ENCODE results near the gene TSHR. TPM values are rescaled to one million over a fixed set of nuclear protein-coding genes. Genes with fewer than 3 reads are reported as not detected.
A peak's percentile ranks its signal among the peaks of the same experiment; 100 is the strongest.

The TSHR gene
- total RNA-seq, 1 donor from 2014 or later, result not detected

DNA sequence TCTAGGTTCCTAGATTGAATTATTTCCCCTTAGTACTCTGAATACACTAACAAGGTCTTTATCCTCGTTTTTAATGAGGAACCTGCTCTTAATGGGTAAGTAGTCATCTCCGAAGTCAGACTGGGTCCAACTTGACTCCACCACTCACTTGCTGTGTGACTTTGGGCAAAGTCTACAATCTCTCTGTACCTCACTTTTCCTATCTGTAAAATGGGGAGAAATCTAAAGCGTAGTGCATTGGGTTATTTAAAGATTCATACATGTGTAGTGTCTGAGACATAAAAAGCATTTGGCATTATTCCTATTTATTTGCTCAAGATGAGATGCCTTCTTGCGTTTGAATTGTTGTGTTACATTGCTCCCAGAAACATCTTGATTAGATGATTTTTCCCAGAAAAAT, 213.8 kb downstream of the TSHR start:
- no peak for DNase-seq (ENCODE audit: low spot score)
- H3K27ac Mint-ChIP-seq (ENCODE audit: unreplicated experiment), result no peak overlapping the region
- H3K27me3 Mint-ChIP-seq (ENCODE audit: unreplicated experiment), result peaks cover 4% of the 10 kb centered on the region
- H3K4me3 Mint-ChIP-seq (ENCODE audit: unreplicated experiment), result peak overlapping the region; percentile 92
- no peaks in the 10 kb centered on the region for H3K9me3 Mint-ChIP-seq (ENCODE audit: unreplicated experiment)
- H3K4me1 Mint-ChIP-seq (ENCODE audit: unreplicated experiment), result peaks cover 11% of the 10 kb centered on the region
- TF ChIP-seq, protein P1, sequence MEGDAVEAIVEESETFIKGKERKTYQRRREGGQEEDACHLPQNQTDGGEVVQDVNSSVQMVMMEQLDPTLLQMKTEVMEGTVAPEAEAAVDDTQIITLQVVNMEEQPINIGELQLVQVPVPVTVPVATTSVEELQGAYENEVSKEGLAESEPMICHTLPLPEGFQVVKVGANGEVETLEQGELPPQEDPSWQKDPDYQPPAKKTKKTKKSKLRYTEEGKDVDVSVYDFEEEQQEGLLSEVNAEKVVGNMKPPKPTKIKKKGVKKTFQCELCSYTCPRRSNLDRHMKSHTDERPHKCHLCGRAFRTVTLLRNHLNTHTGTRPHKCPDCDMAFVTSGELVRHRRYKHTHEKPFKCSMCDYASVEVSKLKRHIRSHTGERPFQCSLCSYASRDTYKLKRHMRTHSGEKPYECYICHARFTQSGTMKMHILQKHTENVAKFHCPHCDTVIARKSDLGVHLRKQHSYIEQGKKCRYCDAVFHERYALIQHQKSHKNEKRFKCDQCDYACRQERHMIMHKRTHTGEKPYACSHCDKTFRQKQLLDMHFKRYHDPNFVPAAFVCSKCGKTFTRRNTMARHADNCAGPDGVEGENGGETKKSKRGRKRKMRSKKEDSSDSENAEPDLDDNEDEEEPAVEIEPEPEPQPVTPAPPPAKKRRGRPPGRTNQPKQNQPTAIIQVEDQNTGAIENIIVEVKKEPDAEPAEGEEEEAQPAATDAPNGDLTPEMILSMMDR (IDR thresholded peaks at IDR 0.05; ENCODE audit: unreplicated experiment), result no peak
- H3K36me3 Mint-ChIP-seq (ENCODE audit: low read depth, unreplicated experiment), result no peaks in the 10 kb centered on the region

DNA sequence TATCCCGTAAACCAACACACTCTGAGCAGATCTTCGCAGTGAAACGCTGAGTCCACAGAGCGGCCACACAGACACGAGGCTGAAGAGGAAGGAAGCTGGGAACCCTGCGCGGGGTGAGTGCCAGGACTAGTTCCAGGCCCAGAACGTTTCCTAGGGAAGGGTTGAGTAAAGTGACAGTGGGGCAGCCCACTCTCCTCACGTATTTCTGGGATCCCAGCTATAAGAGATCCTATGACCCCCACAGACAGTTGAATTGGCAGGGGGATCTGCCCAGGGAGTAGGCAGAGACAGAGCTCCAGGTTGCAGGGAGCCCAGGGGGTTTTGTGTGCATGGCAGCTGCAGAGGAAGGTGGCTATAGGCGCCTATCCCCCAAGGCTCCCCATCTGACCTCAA, 214.3 kb downstream of the TSHR start:
- Mint-ChIP-seq H3K9me3 (ENCODE audit: unreplicated experiment) (no peaks in the 10 kb centered on the region), H3K36me3 (ENCODE audit: low read depth, unreplicated experiment) (no peaks in the 10 kb centered on the region), H3K4me1 (ENCODE audit: unreplicated experiment) (peaks cover 10% of the 10 kb centered on the region), H3K4me3 (ENCODE audit: unreplicated experiment) (peak overlapping the region; percentile 92), H3K27ac (ENCODE audit: unreplicated experiment) (no peak overlapping the region), H3K27me3 (ENCODE audit: unreplicated experiment) (peaks cover 5% of the 10 kb centered on the region)
- TF ChIP-seq, protein P1 (IDR thresholded peaks at IDR 0.05; ENCODE audit: unreplicated experiment), result no peak
- no peak for DNase-seq (ENCODE audit: low spot score)

DNA sequence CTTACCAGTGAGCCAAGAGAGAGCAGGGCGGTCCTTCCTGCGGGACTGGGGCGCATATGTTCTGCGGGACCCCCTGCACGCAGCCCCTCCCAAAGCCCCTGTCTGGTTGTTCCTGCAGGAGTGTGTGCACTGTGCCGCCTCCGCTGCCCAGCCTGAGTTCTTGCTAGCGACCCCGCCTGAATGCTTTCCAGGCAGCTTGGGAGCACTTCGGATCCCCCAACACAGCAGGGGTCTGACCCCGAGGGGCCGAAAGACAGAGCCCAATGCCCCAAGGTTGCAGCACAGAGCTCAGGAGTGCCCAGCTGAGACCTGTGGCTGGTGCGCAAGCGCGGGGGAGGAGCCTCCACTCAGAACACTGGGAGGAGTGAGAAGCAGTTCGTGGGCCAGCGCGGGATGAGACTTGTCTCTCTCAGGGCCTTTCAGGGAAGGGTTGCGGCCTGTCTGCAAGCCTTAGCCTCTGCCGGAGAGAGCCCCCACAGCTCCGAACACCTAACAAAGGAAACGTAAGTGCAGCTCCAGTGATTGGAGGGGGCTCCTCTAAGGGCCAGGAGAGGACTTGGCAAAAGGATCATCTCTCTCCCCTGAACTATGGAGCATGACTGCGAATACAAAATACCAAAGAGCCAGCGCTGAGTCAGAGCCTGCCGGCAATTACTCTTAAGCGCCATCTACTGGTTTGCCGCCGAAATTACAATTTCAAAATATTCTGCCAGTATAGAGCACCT, 214.8 kb downstream of the TSHR start:
- Mint-ChIP-seq H3K27me3 (ENCODE audit: unreplicated experiment) (peaks cover 2% of the 10 kb centered on the region), H3K27ac (ENCODE audit: unreplicated experiment) (peak overlapping the region; percentile 76), H3K4me1 (ENCODE audit: unreplicated experiment) (peaks cover 10% of the 10 kb centered on the region), H3K36me3 (ENCODE audit: low read depth, unreplicated experiment) (no peaks in the 10 kb centered on the region), H3K9me3 (ENCODE audit: unreplicated experiment) (no peaks in the 10 kb centered on the region), H3K4me3 (ENCODE audit: unreplicated experiment) (peak overlapping the region; percentile 92)
- TF ChIP-seq, protein P1 (IDR thresholded peaks at IDR 0.05; ENCODE audit: unreplicated experiment), result peak; percentile 92
- DNase-seq (ENCODE audit: low spot score), result peak; percentile 77

DNA sequence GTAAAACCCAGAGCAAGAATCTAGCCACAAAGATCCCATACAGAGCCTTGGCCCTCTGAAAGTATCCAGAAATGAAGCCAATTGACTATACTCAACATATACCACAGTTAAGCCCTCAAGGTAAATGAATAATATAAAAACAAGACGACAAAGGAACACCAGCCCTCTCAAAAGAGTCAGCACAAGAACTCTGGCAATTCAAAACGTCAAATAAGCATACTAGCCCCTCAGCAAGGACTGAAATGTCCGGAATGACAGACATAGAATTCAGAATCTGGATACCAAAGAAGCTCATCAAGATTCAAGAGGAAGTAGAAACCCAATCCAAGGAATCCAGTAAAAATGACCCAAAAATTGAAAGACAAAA, 215.4 kb downstream of the TSHR start:
- Mint-ChIP-seq H3K4me3 (ENCODE audit: unreplicated experiment) (peak overlapping the region; percentile 92), H3K27ac (ENCODE audit: unreplicated experiment) (peak overlapping the region; percentile 76), H3K4me1 (ENCODE audit: unreplicated experiment) (peaks cover 10% of the 10 kb centered on the region), H3K9me3 (ENCODE audit: unreplicated experiment) (no peaks in the 10 kb centered on the region), H3K36me3 (ENCODE audit: low read depth, unreplicated experiment) (no peaks in the 10 kb centered on the region), H3K27me3 (ENCODE audit: unreplicated experiment) (peaks cover 2% of the 10 kb centered on the region)
- DNase-seq (ENCODE audit: low spot score), result no peak
- TF ChIP-seq, protein P1 (IDR thresholded peaks at IDR 0.05; ENCODE audit: unreplicated experiment), result peak; percentile 25

DNA sequence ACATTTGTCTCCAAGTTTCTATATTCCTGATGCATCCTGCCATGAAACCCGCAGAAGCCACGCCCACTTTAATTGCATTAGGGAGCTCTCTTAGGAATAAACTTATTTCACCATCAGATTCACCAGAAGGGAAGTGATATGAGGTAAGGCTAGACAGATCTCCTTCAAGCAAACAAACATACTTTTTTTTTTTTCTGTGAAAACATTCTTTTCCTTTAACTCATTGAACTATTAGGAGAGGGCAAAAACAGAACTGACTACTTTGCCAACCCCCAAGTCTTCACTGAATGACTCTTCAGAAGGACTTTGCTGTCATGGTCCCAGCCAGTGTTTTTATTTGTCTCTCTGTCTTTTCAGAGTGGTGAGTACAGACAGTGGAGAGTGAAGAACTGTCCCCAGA, 216.9 kb downstream of the TSHR start:
- TF ChIP-seq, protein P1 (IDR thresholded peaks at IDR 0.05; ENCODE audit: unreplicated experiment), result no peak
- Mint-ChIP-seq H3K36me3 (ENCODE audit: low read depth, unreplicated experiment) (no peaks in the 10 kb centered on the region), H3K4me3 (ENCODE audit: unreplicated experiment) (no peak overlapping the region), H3K27me3 (ENCODE audit: unreplicated experiment) (peaks cover 2% of the 10 kb centered on the region), H3K4me1 (ENCODE audit: unreplicated experiment) (peaks cover 10% of the 10 kb centered on the region), H3K27ac (ENCODE audit: unreplicated experiment) (no peak overlapping the region), H3K9me3 (ENCODE audit: unreplicated experiment) (no peaks in the 10 kb centered on the region)
- DNase-seq (ENCODE audit: low spot score), result no peak
